GM19238 (cell line): ENCODE data around the gene TBL2.
"Not testable (repeated sequence)": the region's sequence is repeated elsewhere in the genome, so short reads cannot be mapped to it uniquely, and the experiment has no call there.

Source experiments
- DNase-seq: peaks from one replicate; pipeline ENCODE4 v3.0.0; 2011; ENCODE audit warnings: low spot score; ENCODE audit not compliant: insufficient read length

TBL2 gene

GRCh38 chr7:73536479-73536878, 41.9 kb downstream of the TBL2 start:
- DNase-seq, result no peak

GRCh38 chr7:73535918-73536317, 42.5 kb downstream of the TBL2 start:
- DNase-seq, result not testable (repeated sequence)

- no peak for DNase-seq
Observed at GRCh38 chr7:73533742-73534141, 44.6 kb downstream of the TBL2 start.

GRCh38 chr7:73532224-73532623, 46.2 kb downstream of the TBL2 start:
- DNase-seq, result no peak

- DNase-seq, result no peak
Observed at GRCh38 chr7:73530800-73531199, 47.6 kb downstream of the TBL2 start.

- DNase-seq, result no peak
Observed at GRCh38 chr7:73526896-73527821, 51.2 kb downstream of the TBL2 start.

GRCh38 chr7:73526158-73526494, 52.3 kb downstream of the TBL2 start:
- DNase-seq, result not testable (repeated sequence)

GRCh38 chr7:73522105-73522872, 56.1 kb downstream of the TBL2 start, which contains the start of gene BAZ1B:
BAZ1B (minus strand) TSS chr7:73522293; CDS start chr7:73521933, 360 bp downstream.
- DNase-seq, result peak; percentile 97

GRCh38 chr7:73521636-73522104, 56.7 kb downstream of the TBL2 start:
- peak; percentile 57 for DNase-seq

- no peak for DNase-seq
Observed at GRCh38 chr7:73520673-73521635, 57.4 kb downstream of the TBL2 start.

- DNase-seq, result no peak
Observed at GRCh38 chr7:73519867-73520672, 58.3 kb downstream of the TBL2 start.

DNA sequence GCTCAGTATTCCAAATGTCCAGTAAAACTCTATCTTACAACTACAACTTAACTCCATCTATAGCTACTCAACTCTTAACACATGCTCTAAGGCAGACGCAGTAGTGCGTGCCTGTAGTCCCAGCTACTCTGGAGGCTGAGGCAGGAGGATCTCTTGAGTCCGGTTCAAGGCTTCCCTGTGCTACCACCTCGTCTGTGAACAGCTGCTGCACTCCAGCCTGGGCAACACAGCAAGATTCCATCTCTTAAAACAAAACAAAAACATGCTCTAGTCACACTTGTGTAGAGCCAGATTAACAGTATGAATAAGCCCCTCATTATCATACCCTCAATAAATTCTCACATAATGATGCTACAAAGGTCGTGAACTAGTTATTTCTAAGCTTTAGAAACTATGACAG, 59.9 kb downstream of the TBL2 start:
- DNase-seq, result no peak
